HCT116 (cell line): ENCODE measurements around the gene AGPAT3. TPM values are rescaled to one million over a fixed set of nuclear protein-coding genes. Genes with fewer than 3 reads are reported as not detected.
"Not testable (repeated sequence)": the region's sequence is repeated elsewhere in the genome, so short reads cannot be mapped to it uniquely, and the experiment has no call there.

Source experiments
- ATAC-seq: fragments of 200-7000 bp; cut with Tn5 transposase; 2 replicates; pipeline ENCODE4 v1.9.1; 2020; ENCODE audit warnings: mild to moderate bottlenecking, moderate library complexity
- BruUV-seq: library from RNA; stranded (reverse); fragments of 400-500 nt; replicated peaks from 2 replicates; lab custom pipeline; 2021; lab: Mats Ljungman, UMichigan
- CTCF ChIA-PET: fragments of 300-600 bp; sonication (Branson Sonifier 250); formaldehyde crosslinking; loops from one replicate; lab custom pipeline; 2021; ENCODE audit warnings: antibody characterized with exemption; lab: Charles Lee
- POLR2A ChIA-PET: fragments of 300-600, 350-600 bp; sonication (Branson Sonifier 250); formaldehyde crosslinking; loops from one replicate; lab custom pipeline; 2021; ENCODE audit warnings: antibody characterized with exemption; lab: Charles Lee
- RAD21 ChIA-PET, 2 experiments: fragments of 300-600 bp; sonication (Branson Sonifier 250); formaldehyde crosslinking; loops; one replicate each; lab custom pipeline; 2023; ENCODE audit warnings: low total read pairs in 2 of 2; ENCODE audit not compliant: uncharacterized antibody in 2 of 2, unreplicated experiment in 2 of 2, low non-redundant PET in 1 of 2; lab: Charles Lee
- DNase-seq: peaks from one replicate; pipeline ENCODE4 v3.0.0-alpha.2; 2010; ENCODE audit warnings: low read depth, low spot score
- H2AFZ ChIP-seq: fragments of 200-600 bp; shearing (Covaris generic), sonication (generic); 2 replicates; pipeline ENCODE4 v1.6.1; 2017; ENCODE audit warnings: low read depth, mixed run types, mixed read lengths, antibody characterized with exemption, low read length; ENCODE audit not compliant: poor library complexity, severe bottlenecking
- H3K27ac ChIP-seq: 2 replicates; pipeline ENCODE4 v1.5.1; 2012; ENCODE audit warnings: low read depth, low read length
- H3K27me3 ChIP-seq: fragments of 200-600 bp; sonication (generic); 2 replicates; pipeline ENCODE4 v1.6.1; 2016; ENCODE audit warnings: mixed run types, low read length, mixed read lengths; ENCODE audit not compliant: insufficient read depth
- H3K36me3 ChIP-seq, 2 experiments: fragments of 200-500 bp in 1 of 2; fragments of 200-600 bp in 1 of 2; sonication (Bioruptor generic) in 1 of 2; sonication (generic) in 1 of 2; 2 replicates each; pipeline versions ENCODE4 v1.5.1 to v1.6.1; 2014 to 2016; ENCODE audit warnings: low read length in 2 of 2, inconsistent platforms in 1 of 2, mixed read lengths in 1 of 2, mixed run types in 1 of 2; ENCODE audit not compliant: insufficient read depth in 2 of 2, control insufficient read depth in 1 of 2
- H3K4me1 ChIP-seq, 2 experiments: fragments of 200-600 bp in 1 of 2; sonication (generic) in 1 of 2; 2 replicates each; pipeline versions ENCODE4 v1.5.1 to v1.6.1; 2012 to 2017; ENCODE audit warnings: low read length in 2 of 2, inconsistent platforms in 1 of 2, mild to moderate bottlenecking in 1 of 2, mixed read lengths in 1 of 2, mixed run types in 1 of 2, moderate library complexity in 1 of 2; ENCODE audit not compliant: insufficient read depth in 2 of 2, control insufficient read depth in 1 of 2
- H3K4me2 ChIP-seq: fragments of 200-600 bp; sonication (generic); 2 replicates; pipeline ENCODE4 v1.6.1; 2017; ENCODE audit warnings: mixed run types, low read length, mixed read lengths
- H3K4me3 ChIP-seq, 2 experiments: fragments of 200-600 bp in 1 of 2; sonication (generic) in 1 of 2; replicated peaks in 1 of 2; 2 replicates each; pipeline ENCODE4 v1.5.1; 2011 to 2016; ENCODE audit warnings: low read length in 2 of 2, control low read depth in 1 of 2, low read depth in 1 of 2, mild to moderate bottlenecking in 1 of 2, mixed read lengths in 1 of 2, mixed run types in 1 of 2
- H3K79me2 ChIP-seq: fragments of 200-600 bp; sonication (generic); 2 replicates; pipeline ENCODE4 v1.6.1; 2017; ENCODE audit warnings: mild to moderate bottlenecking, mixed run types, low read length, moderate library complexity, mixed read lengths; ENCODE audit not compliant: insufficient read depth
- H3K9ac ChIP-seq: fragments of 200-600 bp; sonication (generic); 2 replicates; pipeline ENCODE4 v1.6.1; 2016; ENCODE audit warnings: low read length, mixed read lengths
- H3K9me2 ChIP-seq: fragments of 200-600 bp; sonication (generic), shearing (Covaris generic); 2 replicates; pipeline ENCODE4 v1.6.1; 2017; ENCODE audit warnings: mixed run types, mild to moderate bottlenecking, moderate library complexity; ENCODE audit not compliant: insufficient read depth
- H3K9me3 ChIP-seq, 2 experiments: fragments of 200-500 bp in 1 of 2; fragments of 200-600 bp in 1 of 2; sonication (Bioruptor generic) in 1 of 2; sonication (generic) in 1 of 2; 2 replicates each; pipeline ENCODE4 v1.6.1; 2014 to 2017; ENCODE audit warnings: low read length in 2 of 2, mixed read lengths in 2 of 2, inconsistent platforms in 1 of 2, low read depth in 1 of 2, mild to moderate bottlenecking in 1 of 2, mixed run types in 1 of 2, moderate library complexity in 1 of 2; ENCODE audit not compliant: control insufficient read depth in 1 of 2, insufficient read depth in 1 of 2
- H4K20me1 ChIP-seq: fragments of 200-600 bp; sonication (generic), shearing (Covaris generic); 2 replicates; pipeline ENCODE4 v1.6.1; 2017; ENCODE audit warnings: mixed run types, mild to moderate bottlenecking, moderate library complexity; ENCODE audit not compliant: insufficient read depth
- ATF3 ChIP-seq: IDR thresholded peaks from 2 replicates; pipeline ENCODE4 v1.6.1; 2012
- CEBPB ChIP-seq: IDR thresholded peaks from 2 replicates; pipeline ENCODE4 v1.6.1; 2012; ENCODE audit warnings: low read depth
- EGR1 ChIP-seq: IDR thresholded peaks from 2 replicates; pipeline ENCODE4 v1.6.1; 2012; ENCODE audit warnings: low read depth
- ELF1 ChIP-seq: IDR thresholded peaks from 2 replicates; pipeline ENCODE4 v1.6.1; 2012; ENCODE audit warnings: low read depth, borderline replicate concordance
- SIN3A ChIP-seq: IDR thresholded peaks from 2 replicates; pipeline ENCODE4 v1.6.1; 2012; ENCODE audit warnings: low read depth
- TCF7L2 ChIP-seq: IDR thresholded peaks from 2 replicates; pipeline ENCODE4 v1.7.0; 2011; ENCODE audit warnings: borderline replicate concordance, inconsistent platforms; ENCODE audit not compliant: insufficient read depth, insufficient read length; ENCODE audit errors: extremely low read depth
- YY1 ChIP-seq: IDR thresholded peaks from 2 replicates; pipeline ENCODE4 v1.6.1; 2011; ENCODE audit warnings: low read length, low read depth, moderate library complexity, mild to moderate bottlenecking; ENCODE audit not compliant: insufficient replicate concordance; ENCODE audit errors: extremely low read depth
- ZFX ChIP-seq: fragments of 450-650 bp; IDR thresholded peaks from 2 replicates; pipeline ENCODE4 v1.6.1; 2017
- intact Hi-C: fragments of 100-400 bp; cut with micrococcal nuclease; formaldehyde crosslinking; loops from 2 replicates; pipeline ENCODE4 v1.10.0; 2022
- total RNA-seq: library from RNA; stranded (reverse); gene quantifications from one replicate; pipeline ENCODE4 v1.2.1, GENCODE V29; 2021; ENCODE audit not compliant: unreplicated experiment

AGPAT3 gene
- total RNA-seq, 1 experiment from 2014 or later = 54.1 TPM

DNA sequence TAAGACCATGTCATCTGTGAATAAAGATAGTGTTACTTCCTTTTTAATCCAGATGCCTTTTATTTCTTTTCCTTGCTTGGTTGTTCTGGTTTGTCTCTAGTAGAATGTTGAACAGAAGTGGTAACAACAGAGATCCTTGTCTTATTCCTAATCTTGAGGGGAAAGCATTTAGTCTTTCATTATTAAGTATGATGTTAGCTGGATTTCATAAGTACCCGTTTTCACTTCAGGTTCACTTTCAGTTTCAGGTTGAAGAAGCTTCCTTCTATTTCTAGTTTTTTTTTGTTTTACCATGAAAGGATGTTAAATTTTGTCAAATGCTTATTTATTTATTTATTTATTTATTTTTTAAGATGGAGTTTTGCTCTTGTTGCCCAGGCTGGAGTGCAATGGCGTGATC is 22.3 kb upstream of the AGPAT3 start:
- TF ChIP-seq SIN3A = no peak
- TF ChIP-seq ATF3 = no peak
- TF ChIP-seq ELF1 = no peak
- TF ChIP-seq ZFX = no peak
- TF ChIP-seq YY1 = no peak
- TF ChIP-seq EGR1 = no peak
- TF ChIP-seq TCF7L2 = no peak
- no peak for TF ChIP-seq CEBPB
- no peaks in the 10 kb centered on the region for H4K20me1 ChIP-seq
- ChIA-PET POLR2A (no interaction called here), CTCF (no interaction called here), RAD21 (no interaction called here)
- H3K27me3 ChIP-seq = no peaks in the 10 kb centered on the region
- H3K4me2 ChIP-seq = no peak overlapping the region
- no TSS peak for BruUV-seq
- no peak overlapping the region for H3K27ac ChIP-seq
- no peaks in the 10 kb centered on the region for H3K9me3 ChIP-seq
- H2AFZ ChIP-seq = no peak overlapping the region
- intact Hi-C loops = no loop called here
- H3K4me1 ChIP-seq = no peaks in the 10 kb centered on the region
- no peak for ATAC-seq
- DNase-seq = no peak
- no peaks in the 10 kb centered on the region for H3K79me2 ChIP-seq
- no peak overlapping the region for H3K9ac ChIP-seq
- no peaks in the 10 kb centered on the region for H3K9me2 ChIP-seq
- no peaks in the 10 kb centered on the region for H3K36me3 ChIP-seq
- no peak overlapping the region for H3K4me3 ChIP-seq

- BruUV-seq, H3K4me2 ChIP-seq, H3K27me3 ChIP-seq, H3K4me1 ChIP-seq, H2AFZ ChIP-seq, H3K9me3 ChIP-seq, H3K9ac ChIP-seq, RAD21 ChIA-PET, H3K9me2 ChIP-seq, DNase-seq, H4K20me1 ChIP-seq, ATAC-seq, H3K4me3 ChIP-seq, H3K79me2 ChIP-seq, CTCF ChIA-PET, H3K36me3 ChIP-seq, intact Hi-C loops, H3K27ac ChIP-seq: not testable (repeated sequence)
- POLR2A ChIA-PET = interaction anchor here (1.3 kb wide), 1 partner anchor 19 kb away, joined by 3 read pairs; no protein-coding TSS in a partner anchor
Observed at GRCh38 chr21:43844906-43845305, 20.1 kb upstream of the AGPAT3 start.
